NCI-H1417 (cell line): ENCODE data around the gene SULT1C2.

Experiments used
- DNase-seq, 3 experiments: peaks; one replicate each; lab custom pipeline; 2025; lab: John Stamatoyannopoulos, UW

The SULT1C2 gene

GRCh38 chr2:108293850-108294249, 5.2 kb downstream of the SULT1C2 start:
- no peak for DNase-seq

GRCh38 chr2:108297436-108298141, 8.9 kb downstream of the SULT1C2 start:
- no peak for DNase-seq

GRCh38 chr2:108301558-108301957, 12.9 kb downstream of the SULT1C2 start:
- DNase-seq: no peak

- DNase-seq: no peak
These were observed 16.3 kb downstream of the SULT1C2 start for GRCh38 chr2:108304975-108305374.

GRCh38 chr2:108305901-108306300, 17.2 kb downstream of the SULT1C2 start:
- no peak for DNase-seq

- DNase-seq: no peak
These were observed 21.2 kb downstream of the SULT1C2 start for GRCh38 chr2:108309903-108310302.

- DNase-seq: no peak
These were observed 26.0 kb downstream of the SULT1C2 start for GRCh38 chr2:108314586-108315296.

- DNase-seq: peak in 2 of 3 experiments; percentile 8 to 17
These were observed 26.8 kb downstream of the SULT1C2 start for GRCh38 chr2:108315444-108315934.

GRCh38 chr2:108316033-108316432, 27.3 kb downstream of the SULT1C2 start:
- DNase-seq: peak in 1 of 3 experiments; percentile 57

GRCh38 chr2:108316461-108317258, 28.0 kb downstream of the SULT1C2 start:
- peak in 1 of 3 experiments; percentile 57 for DNase-seq

- DNase-seq: peak; percentile 11 to 79 (median 53)
These were observed 31.7 kb downstream of the SULT1C2 start for GRCh38 chr2:108320326-108320922.

- no peak for DNase-seq
These were observed 34.9 kb downstream of the SULT1C2 start for GRCh38 chr2:108323619-108324018.

- DNase-seq: no peak
These were observed 36.0 kb downstream of the SULT1C2 start for GRCh38 chr2:108324531-108325255.

- DNase-seq: no peak
These were observed 37.1 kb downstream of the SULT1C2 start for GRCh38 chr2:108325756-108326155.

- DNase-seq: no peak
These were observed 41.1 kb downstream of the SULT1C2 start for GRCh38 chr2:108329771-108330170.

GRCh38 chr2:108330979-108331378, 42.3 kb downstream of the SULT1C2 start:
- no peak for DNase-seq

GRCh38 chr2:108345951-108346350, 57.3 kb downstream of the SULT1C2 start:
- no peak for DNase-seq

- no peak for DNase-seq
These were observed 58.1 kb downstream of the SULT1C2 start for GRCh38 chr2:108346827-108347226.

GRCh38 chr2:108347786-108348185, 59.1 kb downstream of the SULT1C2 start:
- DNase-seq: no peak

- no peak for DNase-seq
These were observed 60.3 kb downstream of the SULT1C2 start for GRCh38 chr2:108348816-108349570.

- DNase-seq: no peak
These were observed 60.9 kb downstream of the SULT1C2 start for GRCh38 chr2:108349571-108349928.
